ENCODE results near the gene LDLRAD4.

The LDLRAD4 gene

GRCh38 chr18:13612196-13612997 lies 393.8 kb downstream of the LDLRAD4 start:
- DNase-seq, result no peak

DNA sequence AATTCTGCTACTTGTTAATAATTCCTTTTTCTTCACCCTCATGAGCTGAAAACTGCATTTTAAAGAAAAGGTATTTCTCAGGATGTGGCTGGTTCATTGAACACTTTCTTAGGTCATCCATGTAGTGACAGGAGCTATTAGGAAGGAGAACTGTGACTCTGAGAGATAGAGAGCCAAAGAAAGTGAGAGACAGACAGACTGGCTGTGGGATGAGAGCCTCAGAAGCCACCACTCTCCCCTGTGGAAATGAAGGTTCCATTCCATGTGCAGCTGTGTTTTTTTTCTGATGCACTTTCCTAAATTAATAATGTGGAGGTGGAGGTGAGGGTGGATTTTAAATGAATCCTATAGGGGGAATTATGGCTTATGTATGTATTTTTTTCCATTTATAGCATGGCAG lies 394.5 kb downstream of the LDLRAD4 start:
- no peak for DNase-seq

GRCh38 chr18:13613591-13614501 lies 395.3 kb downstream of the LDLRAD4 start:
- no peak for DNase-seq

DNA sequence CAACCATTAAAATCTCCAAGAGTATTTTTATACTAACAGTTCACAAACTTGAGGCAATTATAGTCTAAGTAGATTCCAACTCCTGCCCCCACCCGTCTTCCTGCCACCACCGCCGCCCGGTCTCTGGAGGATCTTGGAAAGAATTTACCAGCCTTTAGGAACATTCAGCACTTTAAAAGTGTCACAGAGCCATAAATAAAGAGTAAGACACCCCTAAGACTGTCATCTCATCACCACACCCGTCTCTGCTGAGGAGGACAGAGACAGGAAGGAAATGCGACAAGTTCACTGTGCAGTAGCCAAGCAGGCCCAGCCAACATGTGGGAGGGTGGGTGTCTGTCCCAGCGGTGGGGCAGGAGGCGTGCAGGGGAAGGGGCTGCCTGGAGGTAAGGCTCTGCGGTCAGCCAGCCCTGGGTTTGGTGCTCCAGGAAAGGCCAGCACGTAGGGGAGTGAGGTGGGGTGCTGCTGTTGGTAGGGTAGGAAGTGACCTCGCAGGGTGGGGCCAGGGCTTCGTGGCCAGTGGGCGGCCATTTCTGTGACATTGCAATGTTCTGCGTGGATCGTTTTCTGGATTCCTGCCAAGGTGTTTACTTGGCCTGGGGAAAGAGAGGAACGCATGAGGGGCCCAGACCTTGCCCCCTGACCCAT lies 396.2 kb downstream of the LDLRAD4 start:
- no peak for DNase-seq

GRCh38 chr18:13615432-13615861 lies 396.9 kb downstream of the LDLRAD4 start:
- DNase-seq, result no peak

- no peak for DNase-seq
Measured at GRCh38 chr18:13616041-13616440, 397.5 kb downstream of the LDLRAD4 start.

DNA sequence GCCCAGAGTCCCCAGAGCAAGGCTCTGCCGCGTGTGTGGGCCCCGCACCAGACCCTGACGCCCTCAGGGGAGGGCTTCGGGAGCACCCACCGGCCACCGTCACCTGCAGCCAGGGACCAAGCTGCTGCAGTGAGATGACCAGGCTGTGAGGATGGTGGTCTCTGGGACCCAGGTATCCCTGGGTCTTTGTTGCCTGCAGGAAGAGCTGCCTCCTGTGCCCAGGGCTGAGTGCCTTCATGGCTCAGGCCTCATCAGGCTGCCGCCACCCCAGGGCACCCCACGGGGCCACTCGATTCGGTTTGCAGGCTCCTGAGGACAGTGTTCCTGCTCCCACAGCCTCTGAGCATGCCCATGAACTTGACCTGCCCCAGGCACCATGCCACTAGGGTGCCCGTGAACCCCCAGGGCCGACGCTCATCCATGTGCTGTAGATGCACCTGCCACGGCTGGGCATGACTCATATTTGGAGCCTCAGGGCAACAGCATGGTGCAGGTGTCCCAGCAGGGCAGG lies 398.0 kb downstream of the LDLRAD4 start:
- DNase-seq, result no peak

DNA sequence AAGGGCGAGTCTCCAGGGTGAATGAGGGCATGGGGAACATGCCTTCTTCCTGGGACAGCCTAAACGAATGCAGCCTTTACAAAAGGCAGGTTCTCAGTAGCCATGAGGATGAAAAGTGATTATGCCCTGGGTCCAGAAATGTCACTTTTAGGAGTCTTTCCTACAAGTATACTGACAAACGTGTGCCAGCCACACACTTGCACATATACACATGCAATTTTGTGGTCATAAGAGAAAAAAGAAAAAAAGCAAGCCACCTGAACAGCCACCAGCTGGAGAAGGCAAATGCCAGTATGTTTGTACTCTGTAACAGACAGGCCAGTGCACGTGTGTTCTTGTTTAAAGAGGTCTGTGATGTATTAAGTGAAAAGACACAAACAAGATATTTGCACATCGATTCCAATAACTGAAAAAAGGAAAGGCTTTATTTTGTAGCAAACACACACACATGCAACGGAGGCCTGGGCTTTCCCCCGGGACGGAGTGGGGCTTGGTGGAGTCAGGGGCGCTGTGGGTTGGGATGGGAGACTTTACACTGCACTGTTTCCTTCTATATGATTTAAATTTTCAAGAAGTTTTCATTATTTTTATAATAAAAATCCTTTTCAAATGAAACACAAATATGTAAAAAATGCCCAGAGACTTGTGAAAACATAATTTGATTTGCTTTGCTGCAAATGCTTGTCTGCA lies 399.4 kb downstream of the LDLRAD4 start:
- no peak for DNase-seq

GRCh38 chr18:13618760-13619438 lies 400.3 kb downstream of the LDLRAD4 start:
- DNase-seq, result no peak

DNA sequence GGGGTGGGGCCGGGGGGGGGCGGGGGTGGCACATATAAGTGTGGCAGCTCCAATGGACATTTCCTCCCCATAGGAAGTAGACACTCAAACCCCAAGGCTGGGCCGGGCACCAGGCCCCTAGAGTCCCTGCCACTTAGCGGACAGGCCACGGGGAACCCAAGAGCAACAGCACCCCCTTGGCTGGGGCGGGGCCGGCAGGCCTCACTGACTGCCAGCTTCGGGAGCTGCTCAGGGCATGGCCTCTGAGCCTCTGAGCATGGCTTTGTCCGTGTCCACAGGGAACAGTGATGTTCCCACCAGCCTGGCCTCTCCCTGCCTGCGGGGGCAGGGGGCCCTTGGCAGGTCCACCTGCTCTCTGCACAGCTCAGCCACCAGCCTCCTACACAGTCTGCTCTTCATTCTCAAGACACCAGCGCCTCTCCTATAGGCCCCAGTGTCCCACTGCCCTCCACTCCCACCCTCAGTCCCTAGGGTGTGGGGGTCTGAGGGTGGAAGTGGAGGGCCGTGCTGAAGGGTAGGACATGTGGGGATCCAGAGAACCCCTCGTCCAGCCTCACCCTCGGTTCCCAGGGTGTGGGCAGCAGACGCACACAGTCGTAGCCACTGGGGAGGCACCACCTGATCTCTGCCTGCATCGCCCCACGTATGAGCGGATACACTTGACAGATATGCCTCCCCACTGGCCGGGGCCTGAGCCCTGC lies 401.1 kb downstream of the LDLRAD4 start:
- no peak for DNase-seq

- DNase-seq, result no peak
Measured at GRCh38 chr18:13620206-13620672, 401.7 kb downstream of the LDLRAD4 start.

- no peak for DNase-seq
Measured at GRCh38 chr18:13620818-13621445, 402.4 kb downstream of the LDLRAD4 start.

GRCh38 chr18:13621446-13621849 lies 402.9 kb downstream of the LDLRAD4 start:
- no peak for DNase-seq

GRCh38 chr18:13621886-13622619 lies 403.5 kb downstream of the LDLRAD4 start:
- DNase-seq, result no peak

GRCh38 chr18:13622751-13623150 lies 404.2 kb downstream of the LDLRAD4 start:
- no peak for DNase-seq

GRCh38 chr18:13623348-13623747 lies 404.8 kb downstream of the LDLRAD4 start:
- DNase-seq, result no peak

- no peak for DNase-seq
Measured at GRCh38 chr18:13623871-13624270, 405.3 kb downstream of the LDLRAD4 start.

GRCh38 chr18:13624563-13625237 lies 406.1 kb downstream of the LDLRAD4 start:
- no peak for DNase-seq

- DNase-seq, result no peak
Measured at GRCh38 chr18:13625355-13625754, 406.8 kb downstream of the LDLRAD4 start.
